Left lung (tissue), 10 donors: ENCODE results near the gene ETV4. TPM values are rescaled to one million over a fixed set of nuclear protein-coding genes. Genes with fewer than 3 reads are reported as not detected.

Experiments
- ATAC-seq: fragments of 200-7000 bp; cut with Tn5 transposase; one replicate; pipeline ENCODE4 v1.9.1; 2020; ENCODE audit warnings: moderate library complexity
- DNase-seq, 4 donors: peaks; one replicate each; pipeline ENCODE4 v3.0.0-alpha.2; 2013 to 2020
- H3K27ac ChIP-seq, 2 donors: fragments of 200-600 bp; sonication (generic) in 1 of 2; one replicate each; pipeline versions ENCODE4 v1.5.0 to v1.8.0; 2020 to 2021
- H3K27me3 ChIP-seq, 2 donors: fragments of 200-600 bp; sonication (generic) in 1 of 2; one replicate each; pipeline versions ENCODE4 v1.5.0 to v1.8.0; 2020 to 2021
- H3K36me3 ChIP-seq, 2 donors: fragments of 200-600 bp; sonication (generic) in 1 of 2; one replicate each; pipeline versions ENCODE4 v1.5.0 to v1.8.0; 2020 to 2021
- H3K4me1 ChIP-seq, 2 donors: fragments of 200-600 bp; one replicate each; pipeline ENCODE4 v1.8.0; 2021
- H3K4me3 ChIP-seq, 2 donors: fragments of 200-600 bp; sonication (generic) in 1 of 2; one replicate each; pipeline versions ENCODE4 v1.5.0 to v1.8.0; 2020 to 2021; ENCODE audit warnings: mild to moderate bottlenecking in 1 of 2
- H3K9me3 ChIP-seq, 2 donors: fragments of 200-600 bp; sonication (generic) in 1 of 2; one replicate each; pipeline versions ENCODE4 v1.5.0 to v1.8.0; 2020 to 2021
- CTCF ChIP-seq, 2 donors: fragments of 200-600 bp; sonication (generic) in 1 of 2; IDR thresholded peaks; one replicate each; pipeline versions ENCODE4 v1.5.0 to v1.8.0; 2021; ENCODE audit warnings: antibody characterized with exemption in 2 of 2
- intact Hi-C, 2 donors: fragments of 100-400 bp; cut with DNase I; formaldehyde crosslinking; loops; one replicate each; pipeline versions ENCODE4 v1.11.2 to v1.14.2; 2022
- polyA plus RNA-seq, 6 donors: library from polyadenylated mRNA; unstranded; fragments of 120-200 nt; gene quantifications; one replicate each; pipeline ENCODE4 v1.2.1, GENCODE V29; 2013; ENCODE audit not compliant: insufficient read length in 6 of 6
- total RNA-seq, 2 donors: library from RNA; stranded (reverse); fragmentation: NEBNext Ultra II Directional; extraction: Animal tissue kit (Norgen Biotek cat#: 25700); gene quantifications; one replicate each; pipeline ENCODE4 v1.2.1, GENCODE V29; 2021
- donor health status: DM: no; HTN: yes; CAD: no.
- donor health status: DM: no; HTN: no; CAD: no.

Gene ETV4
- total and polyA plus RNA-seq, 8 donors, result 4.3 to 24.3 (median 13.4) TPM

- H3K4me3 ChIP-seq, result no peak overlapping the region
- H3K4me1 ChIP-seq, result peaks cover 2 to 5% of the 10 kb centered on the region in 2 donors
- no peaks in the 10 kb centered on the region for H3K9me3 ChIP-seq
- no peaks in the 10 kb centered on the region for H3K36me3 ChIP-seq
- no peak for ATAC-seq
- intact Hi-C loops, result loop anchor here in 1 of 2 donors (10.0 kb wide), 1 partner anchor 111 kb away; no protein-coding TSS in a partner anchor
- no peak for TF ChIP-seq CTCF (IDR thresholded peaks at IDR 0.05)
- no peak for DNase-seq
- peaks cover 0 to 1% of the 10 kb centered on the region in 2 donors for H3K27me3 ChIP-seq
- H3K27ac ChIP-seq, result no peak overlapping the region
These were observed 27.6 kb upstream of the ETV4 start for GRCh38 chr17:43573579-43574321.

DNA sequence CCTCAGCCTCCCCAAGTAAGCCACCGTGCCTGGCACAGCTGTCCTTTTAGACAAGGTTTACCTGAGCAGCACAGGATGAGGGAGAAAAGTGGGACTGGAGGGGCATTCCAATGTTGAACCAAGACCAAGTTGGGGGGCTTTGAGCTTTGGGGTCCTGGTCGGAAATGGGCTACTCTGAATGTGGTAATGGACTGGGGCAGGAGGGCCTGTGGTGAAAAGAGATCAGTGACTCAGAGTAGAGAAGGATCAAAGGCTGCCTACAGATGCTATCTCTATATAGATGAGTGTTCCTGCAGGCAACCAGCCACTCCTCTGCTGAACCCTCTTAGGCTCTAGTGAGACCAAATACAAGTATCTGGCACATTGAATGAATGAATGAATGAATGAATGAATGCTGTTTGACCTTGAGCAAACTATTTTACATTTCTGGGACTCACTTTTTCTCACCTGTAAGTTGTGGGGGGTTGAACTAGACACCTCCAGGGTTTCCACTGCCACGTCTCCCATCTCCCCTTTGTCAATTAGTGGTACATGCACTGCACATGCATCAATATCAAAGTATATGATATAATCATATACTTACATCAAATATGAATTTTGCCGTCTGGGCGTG lies 26.3 kb upstream of the ETV4 start:
- DNase-seq, result no peak
- no peak overlapping the region for H3K4me3 ChIP-seq
- H3K36me3 ChIP-seq, result no peaks in the 10 kb centered on the region
- no peaks in the 10 kb centered on the region for H3K9me3 ChIP-seq
- no peak for TF ChIP-seq CTCF (IDR thresholded peaks at IDR 0.05)
- no peaks in the 10 kb centered on the region for H3K4me1 ChIP-seq
- ATAC-seq, result no peak
- intact Hi-C loops, result loop anchor here in 1 of 2 donors (10.0 kb wide), 1 partner anchor 112 kb away; no protein-coding TSS in a partner anchor
- H3K27ac ChIP-seq, result no peak overlapping the region
- H3K27me3 ChIP-seq, result no peaks in the 10 kb centered on the region

DNA sequence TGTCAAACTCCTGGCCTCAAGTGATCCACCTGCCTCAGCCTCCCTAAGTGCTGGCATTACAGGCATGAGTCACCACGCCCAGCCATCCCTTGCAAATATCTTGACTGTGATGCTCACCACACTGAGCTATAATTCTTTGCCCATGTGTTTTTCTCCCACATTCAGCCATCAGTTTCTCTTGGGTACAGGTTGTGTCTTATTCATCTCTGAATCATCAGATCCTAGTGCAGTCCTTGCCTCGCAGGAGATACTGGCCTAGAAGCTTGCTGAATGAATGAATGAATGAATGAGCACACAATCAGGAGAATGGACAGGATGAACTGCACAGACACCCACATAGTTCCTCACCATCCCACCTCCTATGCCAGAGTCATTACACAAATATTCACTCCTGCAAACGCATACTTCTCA lies 24.4 kb upstream of the ETV4 start:
- H3K9me3 ChIP-seq, result no peaks in the 10 kb centered on the region
- no peak overlapping the region for H3K27ac ChIP-seq
- no peak overlapping the region for H3K4me3 ChIP-seq
- no peaks in the 10 kb centered on the region for H3K27me3 ChIP-seq
- DNase-seq (no peak), ATAC-seq (no peak)
- intact Hi-C loops, result loop anchor here in 1 of 2 donors (10.0 kb wide), 1 partner anchor 114 kb away; no protein-coding TSS in a partner anchor
- H3K4me1 ChIP-seq, result no peaks in the 10 kb centered on the region
- no peaks in the 10 kb centered on the region for H3K36me3 ChIP-seq
- no peak for TF ChIP-seq CTCF (IDR thresholded peaks at IDR 0.05)

- Histone ChIP-seq H3K36me3 (no peaks in the 10 kb centered on the region), H3K9me3 (no peaks in the 10 kb centered on the region), H3K4me1 (no peaks in the 10 kb centered on the region), H3K27me3 (peaks cover 0 to 16% of the 10 kb centered on the region in 2 donors), H3K4me3 (no peak overlapping the region), H3K27ac (no peak overlapping the region)
- DNase-seq (no peak), ATAC-seq (no peak)
- no peak for TF ChIP-seq CTCF (IDR thresholded peaks at IDR 0.05)
- intact Hi-C loops, result no loop called here
These were observed 22.5 kb upstream of the ETV4 start for GRCh38 chr17:43568506-43569082.
